GM19035 (cell line): ENCODE results near the gene CLSTN2.

Experiments used
- ATAC-seq: cut with Tn5 transposase; IDR thresholded peaks from one replicate; pipeline ENCODE4 v1.9.1; 2021; ENCODE audit not compliant: unreplicated experiment

The CLSTN2 gene

DNA sequence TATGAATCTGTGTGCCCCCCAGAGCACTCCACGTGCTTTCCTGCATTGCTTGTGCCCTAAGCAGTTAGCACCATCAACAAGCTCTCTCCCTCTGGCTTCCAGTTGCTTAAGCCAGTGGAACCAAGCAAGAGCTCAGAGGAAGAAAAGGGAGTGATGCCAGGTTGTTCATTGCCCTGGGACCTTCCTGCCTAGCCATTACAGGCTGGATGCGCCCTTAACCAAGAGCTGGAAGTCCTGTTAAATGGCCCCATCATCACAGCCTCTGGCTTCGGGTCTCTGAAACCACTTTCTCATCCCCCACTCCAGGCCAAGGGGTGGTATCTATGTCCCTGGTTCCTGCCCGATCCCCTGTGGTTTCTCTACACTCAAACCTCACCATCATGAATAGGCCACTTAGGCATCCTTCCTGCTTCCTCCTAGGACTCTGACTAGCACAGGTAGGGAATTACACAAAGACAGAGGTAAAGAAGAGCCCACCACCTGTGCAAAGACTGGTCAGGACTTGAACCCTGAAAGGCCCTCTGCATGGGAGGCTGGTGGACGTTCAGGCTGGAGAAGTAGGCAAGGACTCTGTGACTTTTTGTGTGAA lies 433.3 kb downstream of the CLSTN2 start:
- no peak for ATAC-seq

DNA sequence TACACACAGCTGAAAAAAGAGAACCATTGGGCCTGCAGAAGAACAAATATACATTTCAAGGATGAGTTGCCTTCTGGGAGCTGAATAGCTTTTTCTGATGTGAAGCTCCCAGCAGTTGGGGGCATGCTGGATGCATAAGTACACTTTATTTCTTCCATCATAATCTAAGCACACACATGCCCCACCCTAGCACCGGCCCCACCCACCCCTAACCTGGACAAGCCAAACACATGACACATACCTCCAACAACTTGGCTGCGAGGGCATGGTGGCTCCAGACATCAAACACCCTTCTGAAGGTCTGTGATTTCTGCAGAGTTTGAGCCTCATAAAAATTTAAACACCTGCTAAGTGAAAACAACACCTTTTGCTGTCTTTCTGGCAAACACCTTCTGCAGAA lies 435.7 kb downstream of the CLSTN2 start:
- ATAC-seq, result no peak

DNA sequence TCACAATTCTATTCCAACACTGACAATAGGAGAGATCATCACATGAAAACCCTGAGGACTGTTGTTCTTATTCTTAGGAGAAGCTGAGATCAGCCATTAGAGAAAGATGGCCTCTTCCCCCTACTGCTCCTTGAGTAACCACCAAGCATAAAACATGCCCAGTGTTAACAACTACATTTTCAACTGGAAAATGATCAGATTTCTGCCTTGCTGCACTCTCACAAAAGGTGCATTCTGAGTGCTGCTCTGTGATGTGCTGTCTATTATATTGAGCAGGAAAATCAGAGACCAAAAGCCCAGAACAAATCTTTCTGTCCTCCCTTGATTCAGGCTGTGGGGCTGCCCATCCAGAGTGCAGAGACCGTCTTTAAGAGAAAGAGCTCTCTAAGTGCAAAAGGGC lies 438.2 kb downstream of the CLSTN2 start:
- no peak for ATAC-seq

DNA sequence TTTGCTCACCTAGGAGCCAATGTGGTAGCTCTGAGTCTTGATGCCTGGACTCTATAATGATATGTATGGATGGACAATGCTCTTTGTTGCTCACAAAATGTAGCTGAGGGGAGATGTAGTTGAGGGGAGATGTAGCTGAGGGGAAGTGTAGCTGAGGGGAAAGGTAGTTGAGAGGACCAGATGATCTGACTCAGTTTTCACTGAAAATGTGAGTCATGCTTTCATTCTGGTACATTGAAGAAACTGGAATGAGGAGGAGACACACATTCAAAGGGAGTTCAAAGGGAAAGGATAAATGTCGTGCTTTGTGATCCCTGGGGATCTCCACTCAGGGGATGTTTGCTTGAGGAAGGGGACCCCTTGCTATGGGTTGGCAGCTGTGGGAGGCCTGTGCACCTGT lies 440.0 kb downstream of the CLSTN2 start:
- no peak for ATAC-seq

DNA sequence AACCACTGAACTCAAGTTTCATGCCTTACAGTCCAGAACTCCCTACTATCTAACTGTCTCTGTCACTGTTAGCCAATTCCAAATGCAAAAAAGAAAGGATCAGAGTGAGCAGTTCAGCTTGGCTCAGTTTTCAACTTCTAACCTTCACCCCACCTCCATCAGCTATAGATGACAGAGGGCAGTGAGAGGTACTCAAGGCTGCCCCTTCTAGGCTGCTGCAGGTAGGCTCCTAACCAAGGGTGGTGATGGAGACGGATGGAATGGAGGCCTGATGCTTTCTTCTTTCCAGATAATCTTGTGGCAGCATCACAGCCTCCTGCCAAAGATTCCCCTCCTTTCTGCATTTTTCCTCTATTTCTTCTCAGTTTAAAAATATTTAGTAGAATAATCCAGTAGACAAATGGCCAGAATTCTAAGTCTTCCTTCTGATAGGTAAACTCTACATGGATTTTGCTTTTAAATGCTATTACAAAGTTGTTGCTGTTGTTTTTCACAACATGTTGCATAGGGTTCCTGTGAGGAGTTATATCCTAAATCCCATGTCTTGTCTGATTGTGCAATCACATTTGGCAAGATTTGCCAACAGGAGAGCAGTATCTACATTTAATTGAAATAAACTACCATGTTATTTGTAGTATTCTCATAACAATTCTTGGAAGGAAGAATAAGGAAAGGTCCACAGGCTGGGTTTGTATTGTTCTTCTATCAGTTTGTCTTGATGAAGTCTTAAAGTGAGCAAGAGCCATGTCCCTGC lies 441.3 kb downstream of the CLSTN2 start:
- ATAC-seq, result no peak

DNA sequence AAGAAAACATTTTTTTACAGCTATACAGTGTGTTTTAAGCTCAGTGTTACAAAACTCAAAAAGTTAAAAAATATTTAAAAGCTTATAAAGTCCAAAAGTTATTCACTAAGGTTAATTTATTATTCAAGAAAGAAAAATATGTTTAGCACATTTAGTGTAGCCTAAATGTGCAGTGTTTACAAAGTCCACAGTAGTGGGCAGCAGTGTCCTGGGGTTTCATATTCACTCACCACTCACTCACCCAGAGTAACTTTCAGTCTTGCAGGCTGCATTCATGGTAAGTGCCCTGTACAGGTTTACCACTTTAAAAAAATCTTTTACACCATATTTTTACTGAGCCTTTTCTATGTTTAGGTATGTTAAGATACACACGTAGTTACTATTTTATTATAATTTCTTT lies 442.7 kb downstream of the CLSTN2 start:
- ATAC-seq, result no peak

DNA sequence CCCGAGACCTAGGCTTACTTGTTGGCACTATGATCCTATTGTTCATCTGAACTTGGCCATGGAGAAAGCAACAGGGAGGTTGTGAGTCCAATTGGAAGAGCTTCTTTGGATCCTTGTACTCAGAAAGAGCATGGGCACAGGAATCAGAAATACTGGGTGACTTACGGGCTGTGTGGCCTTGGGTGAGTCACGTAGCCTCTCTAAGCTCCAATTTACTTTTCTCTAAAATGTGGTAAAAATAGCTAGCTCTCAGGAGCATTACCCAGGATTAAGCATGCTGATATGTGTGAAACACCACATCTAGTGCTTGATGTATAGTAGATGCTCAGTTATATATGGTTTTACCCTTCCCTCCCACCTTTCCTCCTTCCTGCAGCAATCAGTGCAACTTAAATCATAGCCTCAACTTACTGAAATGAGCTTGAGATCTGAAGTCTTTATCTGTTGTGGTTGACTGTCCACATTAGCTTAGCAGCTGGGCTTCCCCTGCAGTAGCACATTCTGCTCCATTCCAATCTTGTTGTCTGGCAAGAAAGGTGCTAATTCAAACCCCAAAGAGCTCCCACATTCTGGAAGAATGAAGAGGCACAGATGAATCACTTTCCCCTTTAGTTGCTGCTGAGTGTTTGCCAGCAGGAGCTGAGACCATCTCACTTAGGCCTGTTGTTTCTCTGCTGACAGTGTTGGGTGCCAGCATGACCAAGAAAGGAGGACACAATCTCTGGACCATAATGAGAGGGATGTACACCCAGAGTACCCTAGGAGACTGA lies 443.8 kb downstream of the CLSTN2 start:
- ATAC-seq, result no peak

DNA sequence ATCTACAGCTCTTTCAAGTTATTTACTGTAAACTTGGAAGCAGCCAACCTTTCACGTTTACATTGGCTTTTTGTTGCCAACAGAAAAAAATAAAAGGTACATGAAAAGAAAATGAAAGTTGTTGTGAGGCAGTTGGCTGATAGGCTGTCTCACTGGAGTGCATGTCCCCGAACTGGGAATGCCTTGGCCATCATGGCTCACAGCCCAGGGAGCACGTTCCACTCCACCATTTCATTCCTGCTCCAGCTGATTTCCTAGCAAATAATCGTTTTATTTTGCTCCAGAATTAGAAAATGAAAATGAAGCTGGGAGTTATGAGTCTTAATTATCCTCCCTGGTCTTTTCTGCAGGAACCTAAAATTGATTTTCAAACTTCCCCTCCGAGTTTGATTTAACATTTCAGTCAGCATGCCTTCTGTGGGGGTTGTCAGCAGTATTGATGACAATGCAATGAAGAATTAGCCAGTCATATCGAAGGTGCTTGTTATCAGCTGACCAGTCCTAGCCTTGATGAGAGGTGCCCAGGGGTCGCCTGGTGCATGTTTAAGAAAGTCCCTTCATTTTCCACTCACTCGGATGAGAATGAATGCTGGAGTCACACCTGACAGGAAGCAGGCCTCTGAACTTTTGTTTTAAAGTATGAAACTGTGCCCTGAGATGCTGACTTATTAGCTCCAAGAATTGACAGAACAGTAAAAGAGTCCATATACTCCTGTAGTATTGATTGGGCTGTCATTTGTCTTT lies 449.2 kb downstream of the CLSTN2 start:
- no peak for ATAC-seq

DNA sequence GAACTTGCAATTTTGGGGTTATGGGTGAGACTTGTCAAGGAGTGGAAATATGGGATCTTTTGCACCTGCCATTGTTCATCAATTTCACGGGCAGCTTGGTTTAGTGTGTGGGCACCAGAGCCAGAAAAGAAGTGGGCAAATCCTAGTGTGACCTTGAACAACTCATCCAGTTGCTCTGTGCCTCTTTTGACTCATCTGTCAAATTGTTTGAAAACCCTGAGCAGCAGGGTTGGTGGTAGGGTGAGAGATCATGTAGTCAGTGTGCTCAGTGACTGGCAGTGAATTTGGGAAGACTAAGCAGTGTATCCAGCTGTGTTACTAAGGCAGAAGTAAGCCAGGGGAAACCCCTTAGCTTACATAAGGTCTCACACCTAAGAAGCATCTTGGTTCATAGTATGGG lies 449.9 kb downstream of the CLSTN2 start:
- ATAC-seq, result no peak

DNA sequence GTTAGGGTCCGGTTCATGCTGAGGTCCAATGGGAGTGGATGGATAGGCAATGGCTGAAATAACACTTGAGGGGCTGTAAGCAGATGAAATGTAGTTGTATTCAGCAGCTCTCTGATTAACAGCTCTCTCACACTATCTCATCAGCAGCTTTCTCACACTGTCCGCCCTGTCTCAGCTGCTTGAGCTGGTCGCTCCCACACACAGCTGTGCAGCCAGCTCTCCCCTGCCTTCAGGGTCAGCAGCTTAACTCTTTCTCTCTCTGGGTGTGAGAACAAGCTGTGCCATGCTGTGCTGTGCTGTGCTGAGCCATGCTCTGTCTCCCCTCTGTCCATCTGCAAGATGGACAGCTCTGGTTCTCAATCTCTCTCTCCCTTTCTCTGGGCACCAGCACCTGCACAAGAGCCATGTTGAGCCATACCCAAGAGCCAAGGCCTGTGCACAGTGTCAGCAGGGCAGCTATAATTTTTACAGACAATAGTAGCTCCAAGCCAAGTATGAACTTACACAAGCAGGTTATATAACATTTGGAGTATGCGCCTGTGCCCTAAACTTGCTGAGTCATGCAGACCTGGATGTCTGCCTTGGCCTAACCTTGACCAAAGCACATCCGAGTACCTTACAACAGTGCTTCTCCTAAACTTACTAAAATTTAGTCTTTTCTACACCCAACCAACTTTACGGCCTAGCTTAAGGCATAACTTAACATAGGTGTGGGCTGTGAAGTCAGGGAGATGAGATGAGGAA lies 451.5 kb downstream of the CLSTN2 start:
- no peak for ATAC-seq

DNA sequence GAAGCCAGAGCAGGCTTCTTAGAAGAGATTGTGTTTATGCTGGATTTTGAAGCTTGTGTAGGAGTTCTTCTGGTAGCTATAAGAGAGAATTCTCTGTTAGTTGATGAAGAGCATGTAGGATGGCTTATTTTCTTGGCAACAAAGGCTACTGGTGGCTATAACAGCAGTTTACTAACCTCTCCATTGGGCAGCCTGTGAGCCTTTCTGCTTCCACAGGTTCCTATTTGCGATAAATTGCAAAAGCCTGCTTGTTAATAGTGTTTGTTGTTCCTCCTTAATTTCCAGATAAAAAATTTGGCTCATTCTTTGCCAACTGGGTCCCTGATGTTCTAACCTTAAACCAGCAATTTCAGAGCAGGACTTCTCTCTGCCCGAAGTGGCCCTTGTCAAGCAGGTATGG lies 452.3 kb downstream of the CLSTN2 start:
- ATAC-seq, result no peak

DNA sequence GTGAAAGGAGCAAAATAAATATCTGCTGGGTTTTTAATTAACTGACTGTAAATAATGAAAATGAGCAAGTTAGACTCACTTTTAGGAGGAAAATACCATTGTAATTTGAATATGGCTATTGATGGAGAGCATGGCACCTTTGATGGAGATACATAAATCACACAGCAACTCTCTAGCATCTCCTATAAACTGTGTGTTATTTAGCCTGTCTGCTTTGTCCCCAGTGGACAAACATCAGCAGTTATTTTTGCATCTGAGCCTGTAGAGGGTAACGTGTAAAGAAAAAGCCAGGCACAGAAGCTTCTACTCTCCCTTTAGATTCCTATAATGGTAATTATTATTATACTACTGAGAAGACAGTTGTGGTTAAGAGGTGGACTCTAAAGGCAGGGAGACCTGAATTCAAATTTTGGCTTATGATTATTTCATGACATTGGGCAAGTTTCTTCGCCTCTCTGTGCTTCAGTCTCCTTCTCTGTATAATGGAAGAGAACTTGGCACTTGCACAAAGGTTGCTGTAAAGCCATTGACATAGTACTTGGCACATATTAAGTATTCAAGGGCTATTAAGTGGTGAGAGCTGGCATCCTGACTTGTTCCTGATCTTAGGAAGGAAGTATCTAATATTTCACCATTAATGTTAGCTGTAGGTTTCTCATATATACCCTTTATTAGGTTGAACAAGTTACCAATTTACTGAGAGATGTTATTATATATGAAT lies 453.4 kb downstream of the CLSTN2 start:
- no peak for ATAC-seq

DNA sequence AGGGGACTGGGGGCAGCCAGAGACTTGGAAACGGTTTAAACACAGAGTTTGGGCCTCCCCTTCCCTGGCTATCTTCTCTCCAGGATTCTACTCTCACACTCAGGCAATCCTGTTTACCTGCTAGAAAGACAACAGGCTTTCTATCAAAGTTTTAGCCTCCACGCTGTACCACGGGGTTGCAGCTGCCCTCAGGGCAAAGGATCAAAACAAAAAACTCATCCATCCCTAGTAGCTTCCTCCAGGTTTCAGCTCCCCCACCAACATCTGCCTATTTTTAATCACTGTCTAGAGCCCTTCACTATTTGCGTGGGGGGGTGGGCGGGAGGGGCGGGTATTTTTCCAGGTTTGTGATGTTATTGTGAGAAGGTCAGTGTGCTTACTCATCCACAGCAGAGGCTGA lies 456.1 kb downstream of the CLSTN2 start:
- no peak for ATAC-seq

DNA sequence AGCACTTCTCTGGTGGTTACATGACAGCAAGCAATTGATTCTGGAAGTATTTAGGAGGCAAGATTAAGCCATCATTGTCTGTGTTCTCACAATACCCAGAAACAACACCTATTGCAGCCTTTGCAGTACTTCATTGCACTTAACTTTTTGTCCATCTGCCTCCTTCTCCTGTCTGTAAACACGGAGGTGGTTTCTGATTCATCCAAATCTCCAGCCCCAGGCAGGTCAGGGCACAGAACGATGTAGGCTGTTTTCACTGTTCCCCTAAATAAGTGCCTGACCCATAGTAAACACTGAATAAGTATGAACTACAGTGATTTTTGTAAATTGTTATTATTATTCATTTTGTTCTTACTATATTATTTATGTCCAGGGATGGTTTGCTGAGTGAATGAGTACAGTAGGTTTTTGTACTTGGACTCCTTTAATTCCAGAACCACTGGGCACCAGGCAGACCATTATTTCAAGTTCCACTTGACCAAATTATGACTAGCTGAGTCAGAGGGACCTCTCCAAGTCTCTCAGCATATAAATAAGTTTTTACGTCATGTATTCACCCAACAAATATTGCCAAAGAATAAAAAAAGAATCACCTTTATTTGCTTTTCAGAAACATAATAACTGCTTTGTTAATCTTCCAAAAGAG lies 459.6 kb downstream of the CLSTN2 start:
- no peak for ATAC-seq

DNA sequence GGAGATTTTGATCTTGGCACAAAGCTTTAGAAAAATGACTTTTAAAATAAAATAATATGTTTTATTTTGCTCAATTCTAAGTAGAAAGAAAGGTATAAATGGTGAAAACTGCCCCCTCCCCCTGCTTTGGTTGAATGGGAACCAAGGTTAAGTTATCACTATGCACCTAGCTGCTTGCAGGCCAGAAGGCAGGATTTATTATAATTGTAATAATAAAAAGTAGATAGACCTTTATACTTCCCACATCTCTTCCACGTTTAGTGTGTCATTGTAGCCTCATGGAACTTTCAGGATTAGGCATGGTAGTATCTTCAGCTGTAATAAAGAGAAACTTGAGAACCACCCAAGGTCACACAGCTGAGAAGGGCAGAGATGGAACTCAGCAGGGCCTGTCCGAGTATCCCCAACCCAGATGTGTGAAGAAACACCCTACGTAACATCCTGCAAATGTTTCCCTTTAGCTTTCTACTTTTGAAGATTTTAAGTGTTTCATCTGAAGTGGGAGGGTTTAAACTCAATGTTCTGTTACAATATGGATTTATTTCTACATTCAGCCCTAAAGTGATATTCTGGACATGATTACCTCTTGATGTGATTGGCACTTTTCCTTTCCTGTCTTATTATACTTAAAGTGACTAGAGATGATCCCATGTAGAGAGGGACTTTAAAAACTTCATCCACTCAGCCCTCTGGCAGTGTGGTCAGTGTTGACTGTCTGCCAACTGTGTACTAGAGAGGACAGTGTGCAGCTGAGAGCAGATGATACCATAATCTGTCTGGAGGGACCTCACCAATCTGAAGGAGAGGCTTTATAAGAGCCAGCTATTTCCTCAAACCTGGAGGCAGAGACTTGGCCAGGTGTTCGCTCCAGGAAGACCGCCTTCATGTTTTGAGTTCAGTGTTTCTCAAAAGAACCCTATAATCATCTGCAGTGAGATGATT lies 460.4 kb downstream of the CLSTN2 start:
- ATAC-seq, result no peak

DNA sequence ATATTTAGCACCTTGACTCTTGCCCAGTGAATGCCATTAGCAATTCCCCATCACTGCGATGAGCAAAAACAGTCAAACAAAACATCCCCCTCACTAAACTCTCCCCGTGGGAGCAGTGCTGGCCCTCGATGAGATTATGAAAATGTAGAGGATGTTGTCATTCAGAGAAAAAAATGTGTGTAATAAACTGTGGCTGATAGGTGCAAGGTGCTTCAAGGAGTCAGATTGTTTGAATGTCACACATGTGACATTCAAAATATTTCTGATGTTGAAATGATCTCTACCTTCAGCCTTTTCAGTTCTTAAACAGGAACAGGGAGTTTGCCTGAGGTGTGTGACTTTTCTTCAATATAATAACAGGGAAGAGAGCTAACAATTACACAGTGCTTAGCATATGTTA lies 461.1 kb downstream of the CLSTN2 start:
- ATAC-seq, result no peak

DNA sequence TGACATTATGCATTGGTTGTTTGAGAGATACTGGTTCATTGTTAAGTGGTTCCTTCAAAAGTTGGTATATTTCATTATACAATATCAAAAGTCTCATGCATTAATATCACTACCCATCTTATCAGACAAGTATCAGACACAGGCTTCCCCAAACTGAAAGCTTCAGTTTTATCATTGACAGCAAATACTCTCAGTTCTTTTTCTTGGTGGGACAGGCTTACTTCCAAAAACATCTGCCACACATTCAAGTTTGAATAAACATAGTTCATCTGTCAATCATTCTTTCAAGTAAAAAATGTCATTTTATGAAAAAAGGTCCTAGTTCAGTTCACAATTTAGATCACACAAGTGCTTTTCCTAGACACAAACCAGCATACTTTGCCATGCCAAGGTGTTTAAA lies 462.9 kb downstream of the CLSTN2 start:
- ATAC-seq, result no peak

DNA sequence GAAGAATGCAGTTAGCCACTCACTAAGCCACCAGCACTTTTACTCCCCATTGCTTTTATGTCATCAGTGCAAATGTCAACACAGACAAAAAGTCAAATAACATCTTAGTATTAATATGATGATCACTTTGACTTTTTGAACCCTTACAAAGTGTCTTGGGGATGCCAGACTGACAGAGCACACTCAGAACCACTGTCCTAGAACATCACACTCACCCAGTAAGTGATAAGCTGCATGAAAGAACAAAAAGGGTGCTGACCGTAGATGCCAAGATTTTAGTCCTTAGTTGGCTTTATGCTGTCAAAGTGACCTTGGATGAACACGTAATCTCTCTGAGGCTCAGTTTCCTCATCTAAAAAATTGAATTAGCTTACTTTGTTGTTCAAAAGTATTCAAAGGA lies 463.4 kb downstream of the CLSTN2 start:
- no peak for ATAC-seq

DNA sequence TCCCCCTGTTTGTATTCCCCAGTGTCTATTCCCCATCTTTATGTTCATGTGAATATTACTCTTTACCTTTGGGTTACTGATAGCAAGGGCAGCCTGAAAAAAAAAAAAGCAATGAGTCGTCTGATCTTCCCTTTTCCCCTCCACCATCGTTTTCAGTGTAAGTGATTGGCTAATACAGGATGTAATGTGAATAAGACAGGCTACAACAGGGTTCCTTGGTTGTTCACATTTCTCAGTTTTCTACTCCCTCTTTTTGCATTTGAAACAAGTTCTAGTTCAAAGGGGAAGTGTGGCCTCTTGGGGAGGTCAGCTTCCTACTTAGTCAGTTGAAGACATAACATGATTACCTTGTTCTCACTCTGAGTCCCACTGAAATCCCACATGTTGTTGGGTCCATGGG lies 464.9 kb downstream of the CLSTN2 start:
- no peak for ATAC-seq
